ENCODE measurements around the gene GHR.

DNA sequence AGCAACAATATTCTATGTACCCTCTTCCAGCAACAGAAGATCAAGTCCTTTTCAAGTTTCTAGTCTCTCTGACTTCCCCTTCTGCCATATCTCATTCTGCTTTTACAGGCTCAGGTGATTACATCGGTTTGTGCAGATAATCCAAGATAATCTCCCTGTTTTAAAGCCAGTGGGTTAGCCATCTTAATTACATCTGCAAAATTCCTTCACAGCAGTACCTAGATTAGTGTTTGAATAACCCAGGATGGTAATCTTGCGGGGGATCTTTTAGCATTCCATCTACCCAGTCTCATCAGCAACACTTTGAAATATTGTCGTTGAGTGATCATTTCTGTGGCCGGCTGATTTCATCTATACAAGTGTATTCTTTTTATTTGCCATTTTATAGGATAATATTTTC is 130.2 kb downstream of the GHR start:
- TF ChIP-seq EZH2 (IDR thresholded peaks at IDR 0.05; ENCODE audit: borderline replicate concordance, low read length): no peak
- TF ChIP-seq, protein P1, sequence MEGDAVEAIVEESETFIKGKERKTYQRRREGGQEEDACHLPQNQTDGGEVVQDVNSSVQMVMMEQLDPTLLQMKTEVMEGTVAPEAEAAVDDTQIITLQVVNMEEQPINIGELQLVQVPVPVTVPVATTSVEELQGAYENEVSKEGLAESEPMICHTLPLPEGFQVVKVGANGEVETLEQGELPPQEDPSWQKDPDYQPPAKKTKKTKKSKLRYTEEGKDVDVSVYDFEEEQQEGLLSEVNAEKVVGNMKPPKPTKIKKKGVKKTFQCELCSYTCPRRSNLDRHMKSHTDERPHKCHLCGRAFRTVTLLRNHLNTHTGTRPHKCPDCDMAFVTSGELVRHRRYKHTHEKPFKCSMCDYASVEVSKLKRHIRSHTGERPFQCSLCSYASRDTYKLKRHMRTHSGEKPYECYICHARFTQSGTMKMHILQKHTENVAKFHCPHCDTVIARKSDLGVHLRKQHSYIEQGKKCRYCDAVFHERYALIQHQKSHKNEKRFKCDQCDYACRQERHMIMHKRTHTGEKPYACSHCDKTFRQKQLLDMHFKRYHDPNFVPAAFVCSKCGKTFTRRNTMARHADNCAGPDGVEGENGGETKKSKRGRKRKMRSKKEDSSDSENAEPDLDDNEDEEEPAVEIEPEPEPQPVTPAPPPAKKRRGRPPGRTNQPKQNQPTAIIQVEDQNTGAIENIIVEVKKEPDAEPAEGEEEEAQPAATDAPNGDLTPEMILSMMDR (IDR thresholded peaks at IDR 0.05; ENCODE audit: low read length): no peak
